Prostate gland (tissue), 2 donors: ENCODE results near the gene PSIP1. TPM values are rescaled to one million over a fixed set of nuclear protein-coding genes. Genes with fewer than 3 reads are reported as not detected.

Experiments
- DNase-seq: peaks from one replicate; pipeline ENCODE4 v3.0.0-alpha.2; 2019; ENCODE audit warnings: low spot score
- H3K27ac ChIP-seq, 2 donors: fragments of 200-600 bp; sonication (generic); 2 replicates each; pipeline ENCODE4 v1.5.1; 2017 to 2019
- H3K27me3 ChIP-seq: fragments of 200-600 bp; sonication (generic); replicated peaks from 2 replicates; pipeline ENCODE4 v1.5.1; 2019; ENCODE audit not compliant: insufficient read depth
- H3K36me3 ChIP-seq, 2 donors: fragments of 200-600 bp; sonication (generic); 1 replicate in 1 of 2; 2 replicates in 1 of 2; pipeline versions ENCODE4 v1.5.1 to v1.8.1; 2017 to 2019
- H3K4me1 ChIP-seq: fragments of 200-600 bp; sonication (generic); replicated peaks from 2 replicates; pipeline ENCODE4 v1.5.1; 2019
- H3K4me3 ChIP-seq, 2 donors: fragments of 200-600 bp; sonication (generic); 2 replicates each; pipeline ENCODE4 v1.5.1; 2017 to 2019
- H3K9me3 ChIP-seq: fragments of 200-600 bp; sonication (generic); 2 replicates; pipeline ENCODE4 v1.5.1; 2017
- POLR2A ChIP-seq: fragments of 450-650 bp; IDR thresholded peaks from one replicate; pipeline ENCODE4 v1.6.1; 2016; ENCODE audit warnings: antibody characterized with exemption, mild to moderate bottlenecking
- POLR2AphosphoS5 ChIP-seq: sonication (generic); formaldehyde crosslinking; IDR thresholded peaks from one replicate; pipeline ENCODE4 v1.6.1; 2017; ENCODE audit warnings: antibody characterized with exemption
- WGBS: methylation state at CpG from one replicate; pipeline ENCODE4 v1.1.5; 2018; 5-methylcytosine and 5-hydroxymethylcytosine counted together
- intact Hi-C: fragments of 100-400 bp; cut with DNase I; formaldehyde crosslinking; loops from one replicate; pipeline ENCODE4 v1.14.2; 2022
- small RNA-seq, 2 donors: library from RNA; depleted of rRNA; stranded (forward); fragments of <200 nt; gene quantifications; one replicate each; pipeline ENCODE3, GENCODE V24; 2016
- total RNA-seq, 2 donors: library from RNA; depleted of rRNA; stranded (reverse); fragments of >200 nt; gene quantifications; one replicate each; pipeline ENCODE4 v1.1.0, GENCODE V29; 2016
- TF ChIP-seq, protein P1 (sequence below), 4 experiments: fragments of 200-600 bp in 2 of 4; fragments of 450-650 bp in 2 of 4; sonication (generic) in 2 of 4; IDR thresholded peaks; 1 replicate in 3 of 4; 2 replicates in 1 of 4; pipeline ENCODE4 v1.5.1; 2016 to 2019; ENCODE audit warnings: antibody characterized with exemption in 4 of 4, mild to moderate bottlenecking in 2 of 4, moderate library complexity in 2 of 4

The PSIP1 gene
- total RNA-seq, 2 donors from 2014 or later, result 65.3 to 69.6 TPM

- no peak for DNase-seq
- H3K27me3 ChIP-seq, result no peaks in the 10 kb centered on the region
- no peaks in the 10 kb centered on the region for H3K4me1 ChIP-seq
- H3K27ac ChIP-seq, result no peak overlapping the region
- TF ChIP-seq POLR2AphosphoS5, result no peak
- no peak for TF ChIP-seq POLR2A
- TF ChIP-seq, protein P1, sequence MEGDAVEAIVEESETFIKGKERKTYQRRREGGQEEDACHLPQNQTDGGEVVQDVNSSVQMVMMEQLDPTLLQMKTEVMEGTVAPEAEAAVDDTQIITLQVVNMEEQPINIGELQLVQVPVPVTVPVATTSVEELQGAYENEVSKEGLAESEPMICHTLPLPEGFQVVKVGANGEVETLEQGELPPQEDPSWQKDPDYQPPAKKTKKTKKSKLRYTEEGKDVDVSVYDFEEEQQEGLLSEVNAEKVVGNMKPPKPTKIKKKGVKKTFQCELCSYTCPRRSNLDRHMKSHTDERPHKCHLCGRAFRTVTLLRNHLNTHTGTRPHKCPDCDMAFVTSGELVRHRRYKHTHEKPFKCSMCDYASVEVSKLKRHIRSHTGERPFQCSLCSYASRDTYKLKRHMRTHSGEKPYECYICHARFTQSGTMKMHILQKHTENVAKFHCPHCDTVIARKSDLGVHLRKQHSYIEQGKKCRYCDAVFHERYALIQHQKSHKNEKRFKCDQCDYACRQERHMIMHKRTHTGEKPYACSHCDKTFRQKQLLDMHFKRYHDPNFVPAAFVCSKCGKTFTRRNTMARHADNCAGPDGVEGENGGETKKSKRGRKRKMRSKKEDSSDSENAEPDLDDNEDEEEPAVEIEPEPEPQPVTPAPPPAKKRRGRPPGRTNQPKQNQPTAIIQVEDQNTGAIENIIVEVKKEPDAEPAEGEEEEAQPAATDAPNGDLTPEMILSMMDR (IDR thresholded peaks at IDR 0.05), result no peak
- intact Hi-C loops, result loop anchor here (5.0 kb wide), 2 partner anchors 92 to 132 kb away; partner anchors contain the start of genes CCDC171 and PSIP1
- no peak overlapping the region for H3K4me3 ChIP-seq
- H3K36me3 ChIP-seq, result no peaks in the 10 kb centered on the region
- no peaks in the 10 kb centered on the region for H3K9me3 ChIP-seq
- 83% methylated on average over 5 of the region's 5 CpGs for WGBS
Observed at GRCh38 chr9:15420796-15421195, 90.0 kb downstream of the PSIP1 start.

DNA sequence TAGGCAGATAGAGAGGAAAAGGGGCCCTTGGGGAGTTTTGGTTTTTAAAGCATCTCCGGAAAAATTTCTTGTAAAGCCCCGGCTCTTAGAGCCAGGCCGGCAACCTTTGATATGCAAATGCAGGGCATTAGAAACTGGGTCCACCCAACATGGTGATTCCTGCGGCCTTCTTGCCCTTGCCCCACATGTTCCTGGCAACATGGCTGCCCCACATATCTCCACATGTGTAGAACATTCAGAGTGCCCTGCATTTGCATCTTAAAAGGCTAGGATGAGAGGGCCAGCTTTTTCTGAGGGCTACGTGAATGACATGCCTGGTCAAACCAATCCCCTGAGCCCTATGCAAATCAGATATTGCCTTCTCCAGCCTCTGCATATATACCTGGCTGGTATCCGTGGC, 93.1 kb downstream of the PSIP1 start:
- no peak overlapping the region for H3K4me3 ChIP-seq
- no peak for DNase-seq
- TF ChIP-seq POLR2A (no peak), POLR2AphosphoS5 (no peak)
- TF ChIP-seq, protein P1 (IDR thresholded peaks at IDR 0.05), result no peak
- H3K4me1 ChIP-seq, result no peaks in the 10 kb centered on the region
- no peak overlapping the region for H3K27ac ChIP-seq
- H3K27me3 ChIP-seq, result no peaks in the 10 kb centered on the region
- H3K36me3 ChIP-seq, result no peaks in the 10 kb centered on the region
- H3K9me3 ChIP-seq, result no peaks in the 10 kb centered on the region
- intact Hi-C loops, result loop anchor here (10.0 kb wide), 1 partner anchor 203 kb away; no protein-coding TSS in a partner anchor
- WGBS, result 73% methylated on average over 6 of the region's 6 CpGs

DNA sequence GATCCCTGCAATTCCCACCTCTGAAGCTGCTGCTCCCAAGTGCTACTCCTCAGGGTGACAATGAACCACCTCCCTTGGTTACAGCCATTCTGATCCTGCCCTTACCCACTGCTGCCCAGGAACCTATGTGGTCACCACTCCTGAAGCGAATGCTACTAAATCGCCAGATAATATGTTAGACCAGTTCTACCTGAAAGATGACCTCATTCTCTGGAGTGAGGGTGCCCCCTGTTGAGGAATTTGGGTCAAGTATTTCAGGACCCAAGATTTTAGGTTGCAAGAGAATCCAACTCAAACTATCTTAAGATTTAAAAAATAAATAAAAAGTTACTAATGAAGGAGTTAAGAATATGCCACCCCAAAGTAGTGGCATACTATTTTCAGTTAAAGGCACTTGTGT, 93.9 kb downstream of the PSIP1 start:
- no peaks in the 10 kb centered on the region for H3K36me3 ChIP-seq
- no peaks in the 10 kb centered on the region for H3K27me3 ChIP-seq
- TF ChIP-seq, protein P1 (IDR thresholded peaks at IDR 0.05), result peak in 2 of 4 experiments; percentile 36
- TF ChIP-seq POLR2AphosphoS5, result no peak
- TF ChIP-seq POLR2A, result no peak
- H3K4me3 ChIP-seq, result no peak overlapping the region
- 51% methylated on average over 2 of the region's 2 CpGs for WGBS
- H3K4me1 ChIP-seq, result no peaks in the 10 kb centered on the region
- H3K9me3 ChIP-seq, result no peaks in the 10 kb centered on the region
- DNase-seq, result no peak
- no peak overlapping the region for H3K27ac ChIP-seq
- intact Hi-C loops, result loop anchor here (10.0 kb wide), 1 partner anchor 202 kb away; no protein-coding TSS in a partner anchor

Small RNA genes within 50 kb of the gene (small RNA-seq; reads per million reads assigned to genes)
- gene AL513423.1 (0 reads per million in 2 donors), gene RN7SL98P (0 reads per million in 2 donors), gene RNU6-246P (0 reads per million in 2 donors), gene RNU6-319P (0 reads per million in 2 donors)

Other genes with a start within 250 kb of the PSIP1 start
- 1 to 10 TPM; 4.2 to 4.3 TPM for gene TTC39B, start 203.8 kb downstream of the PSIP1 start, total RNA-seq
- 10 to 100 TPM; 24.2 to 61.9 TPM for gene SNAPC3, start 88.1 kb downstream of the PSIP1 start, total RNA-seq
- gene CCDC171, start 42.1 kb upstream of the PSIP1 start, total RNA-seq, result 1 to 10 TPM; 2.0 to 7.6 TPM